K562 (cell line): ENCODE data around the gene COL26A1. TPM values are rescaled to one million over a fixed set of nuclear protein-coding genes. Genes with fewer than 3 reads are reported as not detected.

ENCODE experiments used
- BCL6 ChIP-seq: fragments of 250-450 bp; sonication (Bioruptor Pico); IDR thresholded peaks from 2 replicates; pipeline ENCODE4 v1.4.0; 2020
- BRF2 ChIP-seq: IDR thresholded peaks from 3 replicates; pipeline ENCODE4 v1.6.1; 2011; ENCODE audit warnings: borderline replicate concordance, mild to moderate bottlenecking; ENCODE audit not compliant: insufficient read length, insufficient read depth
- CBX5 ChIP-seq: IDR thresholded peaks from 2 replicates; pipeline ENCODE4 v1.6.1; 2014; ENCODE audit warnings: low read depth, borderline replicate concordance
- DIDO1 ChIP-seq: fragments of 450-650 bp; IDR thresholded peaks from 2 replicates; pipeline ENCODE4 v1.6.1; 2016; ENCODE audit warnings: low read depth, missing biosample characterization, missing genetic modification characterization
- ETS1 ChIP-seq: conservative IDR thresholded peaks from 2 replicates; pipeline ENCODE4 v1.6.1; 2011; ENCODE audit warnings: low read depth, mild to moderate bottlenecking, low read length; ENCODE audit not compliant: control insufficient read depth
- GATAD2B ChIP-seq: fragments of 450-650 bp; IDR thresholded peaks from 2 replicates; pipeline ENCODE4 v1.6.1; 2017; ENCODE audit warnings: mild to moderate bottlenecking, borderline replicate concordance
- HMG20A ChIP-seq: fragments of 450-650 bp; formaldehyde crosslinking; conservative IDR thresholded peaks from 2 replicates; pipeline ENCODE4 v1.4.0; 2020; ENCODE audit warnings: mild to moderate bottlenecking, mixed read lengths
- JUN ChIP-seq, 2 experiments: sonication (generic) in 1 of 2; formaldehyde crosslinking in 1 of 2; IDR thresholded peaks; 2 replicates each; pipeline versions ENCODE4 v1.6.1 to v1.8.0; 2012 to 2022; ENCODE audit warnings: borderline replicate concordance in 2 of 2, mild to moderate bottlenecking in 2 of 2, improper control_type of control experiment in 1 of 2, low read depth in 1 of 2, low read length in 1 of 2, missing genetic modification reagents in 1 of 2
- PYGO2 ChIP-seq: fragments of 450-650 bp; IDR thresholded peaks from 2 replicates; pipeline ENCODE4 v1.6.1; 2016; ENCODE audit warnings: mild to moderate bottlenecking, missing genetic modification characterization, moderate library complexity, missing compliant biosample characterization
- RAD51 ChIP-seq: fragments of 450-650 bp; IDR thresholded peaks from 2 replicates; pipeline ENCODE4 v1.7.1; 2016; ENCODE audit warnings: low read depth, mild to moderate bottlenecking, borderline replicate concordance
- RBM17 ChIP-seq: fragments of 200-400 bp; formaldehyde crosslinking; IDR thresholded peaks from 2 replicates; pipeline ENCODE4 v1.6.1; 2017; ENCODE audit warnings: low read depth, mild to moderate bottlenecking, low read length, borderline replicate concordance
- RBM22 ChIP-seq: fragments of 200-400 bp; formaldehyde crosslinking; IDR thresholded peaks from 2 replicates; pipeline ENCODE4 v1.6.1; 2018; ENCODE audit warnings: low read length, low read depth; ENCODE audit not compliant: poor library complexity, severe bottlenecking
- SNRNP70 ChIP-seq: fragments of 200-400 bp; formaldehyde crosslinking; optimal IDR thresholded peaks from 2 replicates; pipeline ENCODE3; 2017; ENCODE audit warnings: low read depth, low read length
- ZKSCAN3 ChIP-seq: fragments of 250-450 bp; sonication (Bioruptor Pico); IDR thresholded peaks from 2 replicates; pipeline ENCODE4 v1.4.0; 2020
- ZNF277 ChIP-seq: fragments of 250-450 bp; sonication (Bioruptor Pico); IDR thresholded peaks from 2 replicates; pipeline ENCODE4 v1.8.0; 2022; ENCODE audit warnings: inconsistent platforms, mild to moderate bottlenecking, moderate library complexity, borderline replicate concordance
- ZNF324 ChIP-seq: fragments of 250-450 bp; sonication (Bioruptor Pico); IDR thresholded peaks from 2 replicates; pipeline ENCODE4 v1.4.0; 2020; ENCODE audit warnings: mild to moderate bottlenecking
- ZNF347 ChIP-seq: fragments of 450-650 bp; formaldehyde crosslinking; IDR thresholded peaks from 2 replicates; pipeline ENCODE4 v1.4.0; 2020; ENCODE audit warnings: low read depth, mild to moderate bottlenecking, moderate library complexity
- ZNF511 ChIP-seq: sonication (generic); formaldehyde crosslinking; IDR thresholded peaks from 2 replicates; pipeline ENCODE4 v1.8.0; 2022; ENCODE audit warnings: mild to moderate bottlenecking, missing genetic modification reagents
- polyA plus RNA-seq, 8 experiments: library from polyadenylated mRNA; depleted of rRNA in 4 of 8; stranded (reverse) in 5 of 8; unstranded in 3 of 8; fragments of >200 nt; fragmentation: Nextera tagmentation in 2 of 8; fragmentation: Illumina TruSeq in 1 of 8; extraction: Ambion mirVana in 2 of 8; extraction: Trizol in 1 of 8; gene quantifications; 2 replicates each; pipeline versions ENCODE4 v1.2.1 to v1.2.3, GENCODE V29; 2011 to 2014; ENCODE audit warnings: inconsistent platforms in 1 of 8, missing spikeins in 1 of 8
- total RNA-seq, 7 experiments: library from RNA; depleted of rRNA in 6 of 7; stranded (reverse); fragments of >200 nt in 6 of 7; fragmentation: Illumina TruSeq in 2 of 7; extraction: Trizol in 2 of 7; gene quantifications; 2 replicates each; pipeline versions ENCODE4 v1.2.1 to v1.2.3, GENCODE V29; 2011 to 2021; ENCODE audit warnings: low replicate concordance in 1 of 7
- TF ChIP-seq, protein P1 (sequence below): sonication (generic); formaldehyde crosslinking; IDR thresholded peaks from 2 replicates; pipeline ENCODE4 v1.5.0; 2020; ENCODE audit warnings: missing genetic modification reagents
- TF ChIP-seq, protein P2 (sequence below): fragments of 250-450 bp; sonication (Bioruptor Pico); IDR thresholded peaks from 2 replicates; pipeline ENCODE4 v1.4.0; 2020; ENCODE audit warnings: borderline replicate concordance

COL26A1 gene
- total and polyA plus RNA-seq, 9 of the 15 experiments (the other 6 are each of a cell fraction or from before 2014, with no cell fraction given), result 0.04 to 0.39 (median 0.07) TPM; not detected in 5

- TF ChIP-seq, protein P1, sequence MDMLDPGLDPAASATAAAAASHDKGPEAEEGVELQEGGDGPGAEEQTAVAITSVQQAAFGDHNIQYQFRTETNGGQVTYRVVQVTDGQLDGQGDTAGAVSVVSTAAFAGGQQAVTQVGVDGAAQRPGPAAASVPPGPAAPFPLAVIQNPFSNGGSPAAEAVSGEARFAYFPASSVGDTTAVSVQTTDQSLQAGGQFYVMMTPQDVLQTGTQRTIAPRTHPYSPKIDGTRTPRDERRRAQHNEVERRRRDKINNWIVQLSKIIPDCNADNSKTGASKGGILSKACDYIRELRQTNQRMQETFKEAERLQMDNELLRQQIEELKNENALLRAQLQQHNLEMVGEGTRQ (CRISPR knock-in tag), result peak; percentile 95
- TF ChIP-seq CBX5, result no peak
- TF ChIP-seq HMG20A (CRISPR knock-in tag), result no peak
- no peak for TF ChIP-seq ETS1
- TF ChIP-seq, protein P2, sequence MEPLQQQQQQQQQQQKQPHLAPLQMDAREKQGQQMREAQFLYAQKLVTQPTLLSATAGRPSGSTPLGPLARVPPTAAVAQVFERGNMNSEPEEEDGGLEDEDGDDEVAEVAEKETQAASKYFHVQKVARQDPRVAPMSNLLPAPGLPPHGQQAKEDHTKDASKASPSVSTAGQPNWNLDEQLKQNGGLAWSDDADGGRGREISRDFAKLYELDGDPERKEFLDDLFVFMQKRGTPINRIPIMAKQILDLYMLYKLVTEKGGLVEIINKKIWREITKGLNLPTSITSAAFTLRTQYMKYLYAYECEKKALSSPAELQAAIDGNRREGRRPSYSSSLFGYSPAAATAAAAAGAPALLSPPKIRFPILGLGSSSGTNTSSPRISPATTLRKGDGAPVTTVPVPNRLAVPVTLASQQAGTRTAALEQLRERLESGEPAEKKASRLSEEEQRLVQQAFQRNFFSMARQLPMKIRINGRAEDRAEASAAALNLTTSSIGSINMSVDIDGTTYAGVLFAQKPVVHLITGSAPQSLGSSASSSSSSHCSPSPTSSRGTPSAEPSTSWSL (CRISPR knock-in tag), result no peak
- TF ChIP-seq RAD51, result peak; percentile 86
- TF ChIP-seq BCL6 (CRISPR knock-in tag), result no peak
- TF ChIP-seq ZKSCAN3 (CRISPR knock-in tag), result no peak
- no peak for TF ChIP-seq RBM22
- TF ChIP-seq ZNF277, result no peak
- no peak for TF ChIP-seq SNRNP70
- TF ChIP-seq RBM17, result no peak
- TF ChIP-seq PYGO2 (tag), result no peak
- TF ChIP-seq GATAD2B, result no peak
- no peak for TF ChIP-seq ZNF511
- no peak for TF ChIP-seq JUN (IDR thresholded peaks at IDR 0.05; ENCODE audit: borderline replicate concordance, low read depth, low read length)
- TF ChIP-seq JUN (CRISPR knock-in tag; IDR thresholded peaks at IDR 0.05; ENCODE audit: borderline replicate concordance), result no peak
- TF ChIP-seq ZNF347, result no peak
- TF ChIP-seq BRF2, result no peak
- no peak for TF ChIP-seq ZNF324 (CRISPR knock-in tag)
- TF ChIP-seq DIDO1 (tag), result no peak
Observed at GRCh38 chr7:101586906-101587677, 224.4 kb downstream of the COL26A1 start (continued).
